HG02623 (cell line): Measurements from ENCODE around the gene SVOP.

Experiments
- ATAC-seq: cut with Tn5 transposase; IDR thresholded peaks from one replicate; pipeline ENCODE4 v1.9.1; 2021; ENCODE audit warnings: moderate library complexity; ENCODE audit not compliant: unreplicated experiment

The SVOP gene

GRCh38 chr12:108858311-108859074 lies 162.4 kb downstream of the SVOP start:
- ATAC-seq: no peak
